Stromal cell of bone marrow (primary cell): ENCODE measurements around the gene SNAPC2.
"Not testable (repeated sequence)": the region's sequence is repeated elsewhere in the genome, so short reads cannot be mapped to it uniquely, and the experiment has no call there.

Experiments
- DNase-seq: peaks from one replicate; pipeline ENCODE4 v3.0.0-alpha.2; 2012; ENCODE audit warnings: low read depth

SNAPC2 gene

DNA sequence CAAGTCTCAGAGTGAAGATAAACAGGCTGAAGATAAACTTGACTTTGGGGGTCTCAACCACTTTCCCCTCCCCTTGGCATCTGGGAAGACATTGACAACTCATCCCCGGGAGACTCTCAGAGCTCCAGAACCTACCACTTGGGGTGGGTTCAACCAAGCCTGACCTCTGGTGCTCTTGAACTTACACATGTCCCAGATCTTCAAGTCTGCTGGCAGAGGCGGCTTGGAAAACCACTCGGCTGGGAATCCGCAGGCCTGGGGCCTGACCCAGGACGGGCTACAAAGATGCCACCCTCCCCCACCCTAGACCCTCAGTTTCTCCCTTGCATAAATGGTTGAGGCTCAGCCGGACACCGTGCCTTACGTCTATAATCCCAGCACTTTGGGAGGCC is 31.3 kb upstream of the SNAPC2 start:
- no peak for DNase-seq

DNA sequence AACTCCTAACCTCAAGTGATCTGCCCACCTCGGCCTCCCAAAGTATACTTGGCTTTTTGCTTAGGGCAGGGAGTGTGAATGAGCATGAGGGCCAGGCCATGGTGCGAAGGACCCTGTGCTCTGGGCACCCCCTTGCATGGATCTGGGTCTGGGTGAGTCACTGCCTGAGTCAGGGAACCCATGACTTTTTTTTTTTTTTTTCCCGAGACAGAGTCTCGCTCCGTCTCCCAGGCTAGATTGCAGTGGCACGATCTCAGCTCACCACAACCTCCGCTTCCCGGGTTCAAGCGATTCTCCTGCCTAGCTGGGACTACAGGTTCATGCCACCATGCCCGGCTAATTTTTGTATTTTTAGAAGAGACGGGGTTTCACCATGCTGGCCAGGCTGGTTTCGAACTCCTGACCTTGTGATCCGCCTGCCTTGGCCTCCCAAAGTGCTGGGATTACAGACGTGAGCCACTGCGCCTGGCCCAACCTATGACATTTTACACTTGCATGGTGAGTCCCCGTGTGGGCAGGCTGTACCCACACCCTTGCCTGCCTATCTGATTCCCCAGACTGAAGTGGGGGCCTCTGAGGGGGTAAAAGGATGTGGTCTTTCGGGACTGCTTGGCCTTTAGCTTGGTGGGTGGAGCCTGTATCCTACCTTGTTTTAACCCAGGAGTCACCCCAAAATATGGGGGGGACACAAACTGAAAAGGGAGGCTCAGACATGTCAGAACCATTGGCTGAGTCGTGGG is 26.6 kb upstream of the SNAPC2 start:
- DNase-seq, result not testable (repeated sequence)

DNA sequence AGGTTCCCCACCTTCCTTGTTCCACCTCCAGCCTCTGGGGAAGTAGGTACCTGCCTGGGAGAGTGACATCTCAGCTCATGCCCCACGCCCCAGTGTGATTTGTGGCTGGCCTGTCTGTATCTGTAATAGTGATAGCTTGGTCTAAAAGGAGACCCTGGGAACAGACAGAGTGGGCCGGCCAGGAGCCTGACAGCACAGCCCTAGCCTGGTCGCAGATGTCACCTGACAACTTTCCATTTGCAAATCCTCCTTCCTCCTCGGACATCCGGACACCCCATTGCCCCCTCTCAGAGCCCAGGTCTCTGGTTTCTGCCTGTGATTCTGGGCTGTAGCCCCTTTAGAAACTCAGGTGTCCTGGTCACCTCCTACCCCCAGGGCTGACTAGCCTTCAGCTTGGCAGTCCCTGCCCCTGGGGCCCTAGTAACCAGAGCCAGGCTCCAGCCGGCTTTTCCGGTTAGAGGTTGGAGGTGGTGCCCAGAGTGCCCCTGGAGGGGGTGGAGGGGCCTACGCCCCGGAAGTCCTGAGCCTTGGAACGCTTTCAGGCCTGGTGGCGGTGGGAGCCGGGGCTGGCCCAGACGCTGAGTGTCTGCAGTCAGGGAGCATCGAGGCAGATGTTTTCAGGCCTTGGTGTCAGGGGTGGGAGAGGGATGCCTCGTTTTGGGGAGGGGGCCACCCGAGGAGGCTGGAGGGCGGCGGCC is 25.4 kb upstream of the SNAPC2 start:
- no peak for DNase-seq

DNA sequence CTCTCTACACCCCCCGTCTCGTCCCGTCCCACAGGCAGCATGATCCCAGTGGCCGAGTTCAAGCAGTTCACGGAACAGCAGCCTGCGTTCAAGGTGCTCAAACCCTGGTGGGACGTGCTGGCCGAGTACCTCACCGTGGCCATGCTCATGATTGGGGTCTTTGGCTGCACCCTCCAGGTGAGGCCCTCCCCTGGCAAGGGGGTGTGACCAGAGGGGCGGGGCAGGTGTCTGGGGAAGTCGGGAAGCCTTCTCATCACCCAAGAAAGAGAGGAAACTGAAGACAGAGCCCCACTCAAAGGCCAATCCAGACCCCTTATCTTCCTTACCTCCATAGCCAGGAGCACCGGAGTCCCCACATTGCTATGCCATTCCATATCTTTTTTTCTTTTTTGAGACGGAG is 24.6 kb upstream of the SNAPC2 start:
- DNase-seq, result no peak

DNA sequence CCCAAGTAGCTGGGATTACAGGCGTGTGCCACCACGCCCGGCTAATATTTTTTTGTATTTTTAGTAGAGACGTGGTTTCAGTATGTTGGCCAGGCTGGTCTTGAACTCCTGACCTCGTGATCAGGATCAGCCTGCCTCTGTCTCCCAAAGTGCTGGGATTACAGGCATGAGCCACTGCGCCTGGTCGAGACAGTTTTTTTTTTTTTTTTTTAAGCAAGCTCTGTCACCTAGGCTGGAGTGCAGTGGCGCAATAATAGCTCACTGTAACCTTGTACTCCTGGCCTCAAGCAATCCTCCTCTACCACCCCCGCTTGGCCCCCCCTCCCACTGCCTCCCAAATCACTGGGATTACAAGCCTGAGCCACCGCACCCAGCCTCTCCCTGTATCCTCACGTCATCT is 22.8 kb upstream of the SNAPC2 start:
- no peak for DNase-seq

DNA sequence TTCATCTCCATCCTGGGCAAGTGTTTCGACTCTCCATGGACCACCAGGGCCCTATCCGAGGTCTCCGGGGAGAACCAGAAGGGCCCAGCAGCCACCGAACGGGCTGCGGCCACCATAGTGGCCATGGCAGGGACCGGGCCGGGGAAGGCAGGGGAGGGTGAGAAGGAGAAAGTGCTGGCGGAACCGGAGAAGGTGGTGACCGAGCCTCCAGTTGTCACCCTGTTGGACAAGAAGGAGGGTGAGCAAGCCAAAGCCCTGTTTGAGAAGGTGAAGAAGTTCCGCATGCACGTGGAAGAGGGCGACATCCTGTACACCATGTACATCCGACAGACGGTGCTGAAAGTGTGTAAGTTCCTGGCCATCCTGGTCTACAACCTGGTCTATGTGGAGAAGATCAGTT is 21.2 kb upstream of the SNAPC2 start:
- no peak for DNase-seq

DNA sequence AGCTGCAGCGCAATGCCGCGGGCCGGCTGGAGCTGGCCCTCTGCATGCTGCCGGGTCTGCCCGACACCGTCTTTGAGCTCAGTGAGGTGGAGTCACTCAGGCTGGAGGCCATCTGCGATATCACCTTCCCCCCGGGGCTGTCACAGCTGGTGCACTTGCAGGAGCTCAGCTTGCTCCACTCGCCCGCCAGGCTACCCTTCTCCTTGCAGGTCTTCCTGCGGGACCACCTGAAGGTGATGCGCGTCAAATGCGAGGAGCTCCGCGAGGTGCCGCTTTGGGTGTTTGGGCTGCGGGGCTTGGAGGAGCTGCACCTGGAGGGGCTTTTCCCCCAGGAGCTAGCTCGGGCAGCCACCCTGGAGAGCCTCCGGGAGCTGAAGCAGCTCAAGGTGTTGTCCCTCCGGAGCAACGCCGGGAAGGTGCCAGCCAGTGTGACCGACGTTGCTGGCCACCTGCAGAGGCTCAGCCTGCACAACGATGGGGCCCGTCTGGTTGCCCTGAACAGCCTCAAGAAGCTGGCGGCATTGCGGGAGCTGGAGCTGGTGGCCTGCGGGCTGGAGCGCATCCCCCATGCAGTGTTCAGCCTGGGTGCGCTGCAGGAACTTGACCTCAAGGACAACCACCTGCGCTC is 20.3 kb upstream of the SNAPC2 start:
- no peak for DNase-seq

DNA sequence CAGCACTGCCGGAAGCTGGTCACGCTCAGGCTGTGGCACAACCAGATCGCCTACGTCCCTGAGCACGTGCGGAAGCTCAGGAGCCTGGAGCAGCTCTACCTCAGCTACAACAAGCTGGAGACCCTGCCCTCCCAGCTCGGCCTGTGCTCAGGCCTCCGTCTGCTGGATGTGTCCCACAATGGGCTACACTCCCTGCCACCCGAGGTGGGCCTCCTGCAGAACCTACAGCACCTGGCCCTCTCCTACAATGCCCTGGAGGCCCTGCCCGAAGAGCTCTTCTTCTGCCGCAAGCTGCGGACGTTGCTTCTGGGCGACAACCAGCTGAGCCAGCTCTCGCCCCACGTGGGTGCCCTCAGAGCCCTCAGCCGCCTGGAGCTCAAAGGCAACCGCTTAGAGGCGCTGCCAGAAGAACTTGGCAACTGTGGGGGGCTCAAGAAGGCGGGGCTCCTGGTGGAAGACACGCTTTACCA is 19.7 kb upstream of the SNAPC2 start:
- no peak for DNase-seq

DNA sequence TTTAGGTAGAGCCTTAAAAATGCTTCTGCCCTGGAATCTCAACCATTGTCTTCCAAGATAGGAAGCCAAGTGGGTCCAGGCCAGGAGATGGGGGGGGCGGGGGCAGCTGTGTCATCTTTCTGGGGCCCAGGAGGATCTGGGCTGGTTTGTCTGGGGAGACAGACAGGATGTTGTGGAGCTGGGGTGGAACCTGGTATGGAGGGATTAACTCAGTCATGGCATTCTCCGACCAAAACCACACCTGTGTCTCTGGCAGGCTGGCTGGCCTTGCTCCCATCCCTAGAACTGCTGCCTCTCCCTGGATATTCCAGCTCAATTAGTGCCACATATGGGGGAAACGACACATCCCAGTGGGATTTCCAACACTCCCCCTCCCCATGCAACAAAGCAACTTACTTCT is 19.2 kb upstream of the SNAPC2 start:
- no peak for DNase-seq

DNA sequence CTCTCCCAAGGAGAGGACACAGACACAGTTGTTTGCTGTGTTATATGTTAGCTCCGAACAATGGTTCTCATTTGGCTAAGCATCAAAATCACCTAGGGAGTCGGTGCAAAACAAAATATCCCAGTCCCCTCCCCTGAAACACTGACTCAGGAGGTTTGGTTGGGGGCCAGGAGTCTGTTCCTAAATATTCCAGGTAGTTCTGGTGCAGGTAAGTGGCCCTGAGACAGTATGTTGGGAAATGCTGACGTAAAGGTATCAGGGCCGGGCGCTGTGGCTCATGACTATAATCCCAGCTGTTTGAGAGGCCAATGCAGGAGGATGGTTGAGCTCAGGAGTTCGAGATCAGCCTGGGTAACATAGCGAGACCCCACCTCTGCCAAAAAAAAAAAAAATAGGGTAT is 18.8 kb upstream of the SNAPC2 start:
- DNase-seq, result no peak

DNA sequence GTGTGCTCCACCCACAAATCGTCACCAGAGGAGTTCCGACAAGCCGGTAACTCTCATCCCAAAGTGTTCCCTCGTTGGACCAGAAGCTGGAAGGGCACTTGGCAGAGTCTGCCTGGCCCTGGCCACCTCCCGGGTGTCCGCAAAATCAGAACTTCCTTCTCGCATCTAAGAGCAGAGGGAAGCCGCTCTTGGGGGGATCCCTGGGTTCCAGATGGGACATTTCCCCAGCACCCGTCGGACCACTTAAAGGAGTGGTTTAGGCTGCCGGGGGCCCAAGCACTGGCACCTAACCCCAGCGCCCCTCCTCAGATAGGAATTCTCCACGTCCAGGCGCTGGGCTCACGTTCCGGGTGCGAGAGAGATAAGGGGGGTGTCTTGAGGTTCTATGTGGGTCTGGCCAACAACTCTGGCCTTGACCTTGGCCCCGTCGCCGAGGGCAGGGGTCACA is 17.3 kb upstream of the SNAPC2 start:
- DNase-seq, result no peak

DNA sequence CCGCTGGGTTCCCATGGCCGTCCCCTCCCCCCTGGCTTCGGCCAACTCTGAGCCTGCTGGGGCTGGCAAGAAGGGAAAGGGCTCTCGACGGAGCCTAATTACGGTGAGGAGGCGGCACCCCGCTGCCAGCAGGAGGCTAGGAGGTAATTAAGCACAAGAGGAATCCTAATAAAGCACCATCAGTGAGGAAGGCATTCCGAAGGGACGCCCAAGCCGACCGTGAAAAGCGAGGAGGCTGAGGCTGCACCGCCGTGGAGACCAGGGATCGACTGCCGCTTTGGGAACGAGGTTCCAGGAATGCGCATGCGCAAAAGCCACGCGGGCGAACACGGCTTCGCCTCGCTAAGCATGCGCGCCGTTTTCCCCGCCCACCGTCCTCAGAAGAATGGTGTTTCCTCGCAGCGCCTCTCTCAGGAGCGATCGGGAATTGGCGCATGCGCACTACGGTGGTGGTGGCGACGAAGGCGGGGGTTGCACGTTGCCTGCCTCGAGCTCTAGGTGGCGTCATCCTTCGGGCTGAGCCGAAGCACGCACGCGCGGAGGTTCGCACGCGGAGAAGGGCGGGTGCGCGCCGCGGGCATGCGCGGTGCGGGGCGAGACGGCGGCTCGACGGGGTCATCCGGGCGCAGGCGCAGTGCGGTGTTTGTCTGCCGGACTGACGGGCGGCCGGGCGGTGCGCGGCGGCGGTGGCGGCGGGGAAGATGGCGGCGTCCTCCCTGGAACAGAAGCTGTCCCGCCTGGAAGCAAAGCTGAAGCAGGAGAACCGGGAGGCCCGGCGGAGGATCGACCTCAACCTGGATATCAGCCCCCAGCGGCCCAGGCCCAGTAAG is 16.7 kb upstream of the SNAPC2 start, which contains the start of gene MAP2K7:
Gene MAP2K7, plus strand, starts transcription at position 634 of the 830 bp plus-strand sequence. Its CDS starts 68 bp downstream, at position 702.
- peak; percentile 96 for DNase-seq

DNA sequence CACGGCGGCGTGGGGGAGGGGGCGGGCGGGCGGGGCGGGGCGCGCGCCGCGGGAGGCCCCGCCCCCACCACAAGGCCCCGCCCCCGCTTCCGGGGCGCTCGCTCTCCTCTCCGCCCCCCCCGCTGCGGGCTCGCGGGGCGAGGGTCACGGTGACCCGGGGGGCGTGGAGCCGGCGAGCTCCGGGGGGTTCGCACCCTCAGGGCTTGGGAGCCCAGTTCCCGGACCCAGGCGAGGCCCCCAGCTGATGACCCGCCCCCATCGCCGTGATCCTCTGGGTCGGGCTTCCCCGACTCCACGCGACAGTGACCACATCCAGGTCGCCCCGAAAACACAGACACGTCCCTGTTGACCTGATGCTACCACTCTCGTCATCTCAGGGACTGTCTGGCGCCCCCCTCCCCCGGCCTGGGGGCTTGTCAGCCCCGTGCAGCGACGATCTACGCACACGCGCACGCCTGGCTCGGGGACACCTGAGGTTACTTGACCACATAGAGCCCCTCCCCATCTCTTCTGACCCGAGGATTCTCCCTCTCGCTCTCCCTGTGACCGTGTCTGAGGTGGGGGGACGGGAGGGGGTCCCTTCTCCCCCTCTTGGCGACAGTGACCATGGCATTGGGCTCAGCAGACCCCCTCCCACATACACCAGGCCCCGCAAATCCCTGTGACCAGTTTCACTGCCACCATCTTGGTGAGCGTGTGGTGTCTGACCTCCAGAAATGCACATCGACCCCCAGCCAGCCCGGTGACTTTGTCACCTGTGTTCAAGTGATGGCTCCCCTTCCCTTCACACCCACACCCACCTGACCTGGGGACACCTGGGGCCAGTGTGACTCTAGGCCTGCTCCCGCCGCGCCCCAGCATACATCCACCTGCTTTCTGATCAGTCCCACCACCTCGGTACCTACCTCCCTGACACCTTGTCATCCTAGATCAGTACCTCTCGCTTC is 15.8 kb upstream of the SNAPC2 start:
- no peak for DNase-seq

DNA sequence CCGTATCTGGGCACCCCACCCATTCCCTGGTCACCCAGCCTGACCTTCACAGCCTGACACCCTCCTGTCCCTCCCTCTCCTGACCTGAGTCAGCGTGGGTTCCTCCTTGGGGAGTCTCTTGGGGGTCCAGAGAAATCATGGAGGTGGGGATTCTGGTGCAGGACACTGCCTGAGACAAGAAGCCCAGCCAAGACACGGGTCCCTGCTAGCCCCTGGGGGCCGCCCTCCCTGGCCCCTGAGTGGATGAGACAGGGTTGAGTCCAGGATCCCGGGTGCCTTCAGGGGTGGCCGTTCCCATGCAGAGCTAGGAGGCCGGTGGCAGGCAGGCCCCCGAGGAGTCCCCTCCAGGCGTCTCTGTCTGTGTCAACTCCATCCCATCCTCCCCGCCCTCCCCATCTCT is 14.9 kb upstream of the SNAPC2 start:
- no peak for DNase-seq

DNA sequence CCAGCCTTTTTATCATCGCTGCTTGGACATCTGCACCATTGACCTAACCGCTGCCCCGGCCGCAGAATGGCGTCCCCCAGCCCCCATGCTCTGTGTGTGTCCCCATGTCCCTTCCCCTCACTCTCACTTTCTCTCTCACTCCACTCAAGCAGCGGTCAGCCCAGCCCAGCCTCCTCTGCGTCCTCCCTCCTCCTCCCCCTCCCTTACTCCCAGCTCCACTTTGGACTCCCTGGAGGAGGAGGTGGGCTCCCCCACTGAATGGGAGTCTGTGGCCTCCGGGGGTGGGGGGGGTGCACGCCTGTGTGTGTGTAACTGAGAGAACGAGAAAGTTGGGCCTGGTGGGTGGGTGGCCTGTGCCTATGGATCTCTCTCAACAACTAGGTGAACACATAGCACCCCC is 14.3 kb upstream of the SNAPC2 start:
- no peak for DNase-seq

DNA sequence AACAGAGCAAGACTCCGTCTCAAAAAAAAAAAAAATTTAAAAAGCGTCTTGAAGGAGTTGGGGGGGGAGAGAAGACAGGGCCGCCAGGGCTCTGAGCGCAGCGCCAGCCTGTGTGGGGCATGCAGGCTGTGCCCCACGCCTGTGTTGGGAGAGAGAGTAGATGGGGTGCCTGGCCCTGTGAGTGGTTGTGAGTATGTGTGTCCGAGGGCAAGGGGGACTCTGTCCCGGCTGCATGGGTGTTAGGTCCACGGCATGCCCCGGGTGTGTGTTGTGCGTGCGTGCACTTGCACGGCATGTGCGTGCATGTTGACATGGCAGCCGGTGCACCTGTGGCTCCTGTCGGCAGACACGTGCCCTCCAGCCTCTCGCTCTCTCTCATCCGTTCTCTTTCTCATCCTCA is 13.0 kb upstream of the SNAPC2 start:
- no peak for DNase-seq

DNA sequence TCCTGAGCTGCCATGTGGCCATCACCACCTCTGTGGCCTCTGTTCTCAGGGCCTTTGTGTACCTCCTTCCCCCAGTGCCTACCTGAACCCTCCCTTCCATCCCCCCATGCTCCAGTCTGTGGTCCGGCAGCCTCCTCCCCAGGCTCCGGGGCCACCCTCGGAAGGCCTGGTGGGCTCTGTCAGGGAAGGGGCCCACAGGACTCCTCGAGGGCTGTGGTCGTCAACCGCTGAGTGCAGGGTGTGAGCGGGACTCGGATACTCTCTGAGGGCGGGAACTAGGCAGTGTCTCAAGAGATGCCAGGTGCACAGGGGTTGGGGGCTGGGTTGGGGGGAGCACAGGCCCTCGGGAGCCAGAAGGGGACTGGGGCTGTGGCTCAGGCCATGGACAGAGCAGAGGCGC is 12.6 kb upstream of the SNAPC2 start:
- no peak for DNase-seq

DNA sequence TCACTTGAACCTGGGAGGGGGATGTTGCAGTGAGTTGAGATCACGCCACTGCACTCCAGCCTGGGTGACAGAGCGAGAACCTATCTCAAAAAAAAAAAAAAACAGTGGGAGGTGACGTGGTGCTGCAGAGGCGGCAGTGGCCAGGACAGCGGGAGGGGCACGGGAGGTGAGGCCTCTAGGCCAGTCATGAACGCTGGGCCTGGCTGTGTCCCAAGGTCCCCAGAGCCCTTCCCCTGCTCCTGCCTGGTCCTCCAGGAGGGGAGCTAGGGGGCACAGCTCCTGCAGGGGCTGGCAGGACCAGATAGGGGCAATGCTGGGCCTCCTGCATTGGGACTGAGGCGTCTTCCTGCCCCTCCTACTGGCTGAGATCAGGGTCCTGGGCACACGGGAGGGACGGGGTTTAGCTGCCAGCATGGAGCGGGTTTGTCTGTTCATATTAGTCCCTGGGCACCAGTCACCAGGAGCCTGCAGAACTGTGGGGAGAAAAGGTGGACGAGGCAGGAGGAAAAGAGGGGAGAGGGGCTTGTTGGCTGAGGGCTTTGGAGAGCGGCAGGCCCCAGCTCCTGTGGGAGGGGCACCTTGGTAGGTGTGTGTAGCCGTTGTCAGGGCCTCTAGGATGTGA is 11.9 kb upstream of the SNAPC2 start:
- no peak for DNase-seq

DNA sequence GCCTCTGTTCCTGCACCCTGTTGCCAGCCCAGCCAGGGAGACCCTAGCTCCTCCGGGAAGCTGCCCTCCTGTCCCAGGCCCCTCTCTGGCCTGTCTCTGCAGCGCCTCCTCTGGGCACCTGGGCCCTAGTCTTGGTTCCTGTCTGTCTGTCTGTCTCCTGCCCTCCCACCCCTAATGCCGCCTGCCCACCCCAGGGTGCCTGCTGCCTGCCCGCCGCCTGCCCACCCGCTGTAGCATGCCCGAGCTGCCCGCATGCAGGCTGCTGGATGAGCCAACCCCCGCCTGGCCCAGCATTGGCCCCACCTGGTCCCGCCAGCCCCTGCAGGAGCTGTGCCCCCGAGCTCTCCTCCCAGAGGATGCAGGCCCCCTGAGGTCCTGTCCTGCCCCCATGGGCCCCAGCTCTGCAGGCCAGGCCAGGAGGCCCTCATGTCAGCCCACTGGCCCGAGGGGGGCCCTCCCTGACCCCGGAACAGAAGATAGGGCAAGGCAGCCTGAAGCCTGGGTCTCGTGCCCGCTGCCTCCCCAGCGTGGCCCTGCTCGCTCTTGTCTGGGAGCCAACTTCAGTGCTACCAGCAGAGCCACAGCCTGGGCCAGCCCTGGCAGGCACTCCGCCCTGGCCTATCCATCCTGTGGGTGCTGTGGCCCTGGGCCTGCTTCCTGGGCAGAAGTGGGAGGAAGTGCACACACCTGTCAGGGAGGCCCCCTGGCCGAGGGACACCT is 11.2 kb upstream of the SNAPC2 start:
- no peak for DNase-seq
